HG02885 (cell line): ENCODE data around the gene SUPT3H.
"Not testable (repeated sequence)": the region's sequence is repeated elsewhere in the genome, so short reads cannot be mapped to it uniquely, and the experiment has no call there.

ENCODE experiments used
- ATAC-seq: cut with Tn5 transposase; IDR thresholded peaks from one replicate; pipeline ENCODE4 v1.9.1; 2021; ENCODE audit warnings: mild to moderate bottlenecking; ENCODE audit not compliant: unreplicated experiment, poor library complexity

The SUPT3H gene

GRCh38 chr6:45327956-45328522 is 49.7 kb downstream of the SUPT3H start, which contains the start of gene RUNX2:
TSS of gene RUNX2 (plus strand) at chr6:45328330. CDS start at chr6:45328727, 397 bp downstream.
- no peak for ATAC-seq

DNA sequence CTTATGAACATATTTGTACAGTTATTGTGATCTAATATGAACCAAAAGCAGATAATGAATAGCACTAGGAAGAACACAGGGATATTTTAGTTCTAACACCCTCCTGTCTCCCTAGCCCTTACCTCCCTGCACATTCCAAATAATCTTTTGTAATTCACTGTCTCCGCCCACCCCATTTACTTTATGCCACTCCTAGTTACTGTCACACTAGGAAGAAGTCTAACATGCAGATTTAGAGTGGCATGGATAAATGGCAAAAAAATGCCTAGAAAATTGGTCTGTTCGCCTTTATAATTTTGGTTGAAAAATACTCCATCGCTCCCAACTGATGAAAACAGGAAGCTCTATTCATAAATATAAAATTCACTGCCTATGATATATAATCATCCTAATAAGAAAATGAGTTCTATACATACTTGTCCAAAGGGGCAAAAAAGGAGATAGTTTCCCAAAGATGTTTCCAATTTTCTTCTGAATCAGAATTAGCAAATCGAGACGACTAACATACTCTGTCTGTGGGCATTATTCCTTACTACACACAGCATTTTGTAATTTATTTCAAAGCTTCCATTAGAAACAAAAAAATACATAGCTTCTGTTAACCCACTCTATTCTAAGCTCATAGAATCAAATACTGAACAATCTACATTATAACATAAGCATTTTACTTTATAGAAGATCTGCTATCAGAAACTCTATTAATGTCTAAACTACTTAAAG is 50.9 kb downstream of the SUPT3H start:
- ATAC-seq = no peak

DNA sequence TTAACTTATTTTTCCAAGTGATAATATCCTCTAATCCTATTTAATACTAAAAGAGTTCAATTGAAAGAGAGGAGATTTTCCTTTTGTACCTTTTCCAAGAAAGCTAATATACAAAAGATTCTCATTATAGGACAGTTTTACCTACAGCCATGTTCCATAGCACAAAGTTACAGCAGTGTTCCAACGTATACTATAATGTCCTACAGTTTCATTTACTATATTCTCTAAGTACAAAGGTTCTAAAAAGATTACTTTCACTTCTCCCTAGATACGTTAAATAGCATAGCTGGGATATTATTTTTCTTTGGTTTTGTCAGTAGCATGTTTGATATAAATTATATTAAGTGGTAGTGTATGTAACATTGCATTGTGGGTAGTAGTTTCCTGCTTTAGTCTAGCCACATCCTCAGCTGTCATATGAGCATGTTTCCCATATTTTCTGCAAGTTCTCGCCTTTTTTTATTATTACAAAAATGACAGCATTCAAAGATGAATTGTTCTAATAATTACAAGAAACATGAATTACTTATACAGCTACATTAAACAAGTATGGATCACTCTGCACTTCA is 54.0 kb downstream of the SUPT3H start:
- ATAC-seq = no peak

GRCh38 chr6:45320349-45320748 is 57.4 kb downstream of the SUPT3H start:
- ATAC-seq = no peak

- ATAC-seq = no peak
Observed at GRCh38 chr6:45314146-45314545, 63.6 kb downstream of the SUPT3H start.

- no peak for ATAC-seq
Observed at GRCh38 chr6:45310118-45310788, 67.5 kb downstream of the SUPT3H start.

DNA sequence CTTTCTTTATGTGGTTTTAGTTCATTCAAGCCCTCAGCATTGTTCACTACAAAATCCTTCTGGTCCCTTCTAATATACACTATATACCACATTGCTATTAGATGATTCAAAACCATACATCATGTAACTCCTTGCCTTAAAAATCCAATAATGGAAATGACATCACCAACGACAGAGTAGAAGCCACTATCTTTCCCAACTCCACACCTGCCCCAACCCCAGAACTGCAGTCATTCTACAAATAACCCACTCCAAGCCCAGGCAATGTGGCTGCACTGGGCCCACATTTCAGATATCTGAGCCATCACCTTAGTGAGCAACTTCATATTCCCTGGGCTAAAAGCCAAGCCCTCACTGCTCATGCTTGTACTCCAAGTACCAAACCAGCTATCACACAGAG is 72.2 kb downstream of the SUPT3H start:
- no peak for ATAC-seq

DNA sequence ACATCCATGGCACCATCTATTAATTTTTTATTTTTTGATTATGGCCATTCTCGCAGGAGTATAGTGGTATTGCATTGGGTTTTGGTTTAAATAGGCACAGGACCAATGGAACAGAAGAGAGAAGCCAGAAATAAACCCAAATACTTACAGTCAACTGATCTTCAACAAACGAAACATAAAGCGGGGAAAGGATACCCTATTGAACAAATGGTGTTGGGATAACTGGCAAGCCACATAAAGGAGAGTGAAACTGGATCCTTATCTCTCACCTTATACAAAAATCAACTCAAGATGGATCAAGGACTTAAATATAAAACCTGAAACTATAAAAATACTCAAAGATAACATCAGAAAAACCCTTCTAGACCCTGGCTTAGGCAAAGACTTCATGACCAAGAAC is 74.9 kb downstream of the SUPT3H start:
- no peak for ATAC-seq

- no peak for ATAC-seq
Observed at GRCh38 chr6:45301348-45302142, 76.2 kb downstream of the SUPT3H start.

- no peak for ATAC-seq
Observed at GRCh38 chr6:45300736-45301135, 77.0 kb downstream of the SUPT3H start.

- ATAC-seq = no peak
Observed at GRCh38 chr6:45299096-45299581, 78.6 kb downstream of the SUPT3H start.

DNA sequence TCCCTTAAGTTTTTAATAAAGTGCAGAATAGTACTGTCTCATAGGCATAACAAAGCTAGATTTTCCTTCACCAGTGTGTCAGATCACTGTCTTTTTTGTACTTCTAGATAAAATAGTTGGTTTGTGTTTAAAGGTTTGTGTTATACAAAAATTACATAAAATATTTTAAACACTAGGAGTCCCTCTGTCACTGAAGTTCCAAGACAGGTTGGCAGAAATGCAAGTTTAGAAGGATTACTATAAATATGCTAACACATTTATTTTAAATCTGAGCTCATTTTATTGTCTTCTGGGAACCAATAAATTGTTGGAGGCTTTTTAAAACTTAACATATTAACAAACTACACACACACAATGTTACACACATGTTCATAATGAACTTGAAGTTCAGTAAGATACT is 80.4 kb downstream of the SUPT3H start:
- no peak for ATAC-seq

- not testable (repeated sequence) for ATAC-seq
Observed at GRCh38 chr6:45294065-45294701, 83.6 kb downstream of the SUPT3H start.

DNA sequence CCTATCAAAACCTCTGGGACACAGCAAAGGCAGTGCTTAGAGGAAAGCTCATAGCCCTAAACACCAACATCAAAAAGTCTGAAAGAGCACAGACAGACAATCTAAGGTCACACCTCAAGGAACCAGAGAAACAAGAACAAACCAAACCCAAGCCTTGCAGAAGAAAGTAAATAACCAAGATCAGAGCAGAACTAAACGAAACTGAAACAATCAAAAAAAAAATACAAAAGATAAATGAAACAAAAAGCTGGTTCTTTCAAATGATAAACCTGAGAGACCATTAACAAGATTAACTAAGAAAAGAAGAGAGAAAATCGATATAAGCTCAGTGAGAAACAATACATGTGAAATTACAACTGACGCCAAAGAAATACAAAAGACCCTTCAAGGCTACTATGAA is 84.4 kb downstream of the SUPT3H start:
- ATAC-seq = no peak

- no peak for ATAC-seq
Observed at GRCh38 chr6:45289751-45290514, 87.8 kb downstream of the SUPT3H start.

DNA sequence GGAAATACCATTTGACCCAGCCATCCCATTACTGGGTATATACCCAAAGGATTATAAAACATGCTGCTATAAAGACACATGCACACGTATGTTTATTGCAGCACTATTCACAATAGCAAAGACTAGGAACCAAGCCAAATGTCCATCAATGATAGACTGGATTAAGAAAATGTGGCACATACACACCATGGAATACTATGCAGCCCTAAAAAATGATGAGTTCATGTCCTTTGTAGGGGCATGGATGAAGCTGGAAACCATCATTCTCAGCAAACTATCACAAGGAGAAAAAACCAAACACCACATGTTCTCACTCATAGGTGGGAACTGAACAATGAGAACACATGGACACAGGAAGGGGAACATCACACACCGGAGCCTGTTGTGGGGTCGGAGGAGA is 91.0 kb downstream of the SUPT3H start:
- not testable (repeated sequence) for ATAC-seq

DNA sequence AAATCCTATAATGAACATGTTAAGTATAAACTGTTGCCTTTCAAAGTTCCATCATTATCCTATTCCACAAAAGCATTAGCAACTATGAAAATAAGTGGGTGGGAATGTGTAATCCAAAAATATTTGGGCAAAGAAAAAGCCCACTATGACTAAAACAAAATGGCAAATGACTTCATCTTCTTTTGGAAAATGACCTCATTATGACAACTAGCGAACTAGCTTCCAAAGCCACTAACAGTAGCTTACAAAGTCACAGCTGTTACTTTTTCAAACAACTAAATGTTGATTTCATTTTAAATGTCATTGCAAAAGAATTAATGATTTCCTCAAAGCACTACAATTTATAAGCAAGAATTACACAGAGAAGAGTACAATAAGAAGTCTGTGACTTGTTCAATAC is 99.4 kb downstream of the SUPT3H start:
- ATAC-seq = no peak

DNA sequence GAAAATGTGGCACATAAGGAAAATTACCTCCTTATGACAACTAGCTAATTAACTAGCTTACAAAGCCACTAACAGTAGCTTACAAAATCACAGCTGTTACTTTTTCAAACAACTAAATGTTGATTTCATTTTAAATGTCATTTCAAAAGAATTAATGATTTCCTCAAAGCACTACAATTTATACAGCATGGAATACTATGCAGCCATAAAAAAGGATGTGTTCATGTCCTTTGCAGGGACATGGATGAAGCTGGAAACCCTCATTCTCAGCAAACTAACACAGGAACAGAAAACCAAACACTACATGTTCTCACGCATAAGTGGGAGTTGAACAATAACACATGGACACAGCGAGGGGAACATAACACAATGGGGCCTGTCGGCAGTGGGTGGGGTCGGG is 100.0 kb downstream of the SUPT3H start:
- ATAC-seq = not testable (repeated sequence)

DNA sequence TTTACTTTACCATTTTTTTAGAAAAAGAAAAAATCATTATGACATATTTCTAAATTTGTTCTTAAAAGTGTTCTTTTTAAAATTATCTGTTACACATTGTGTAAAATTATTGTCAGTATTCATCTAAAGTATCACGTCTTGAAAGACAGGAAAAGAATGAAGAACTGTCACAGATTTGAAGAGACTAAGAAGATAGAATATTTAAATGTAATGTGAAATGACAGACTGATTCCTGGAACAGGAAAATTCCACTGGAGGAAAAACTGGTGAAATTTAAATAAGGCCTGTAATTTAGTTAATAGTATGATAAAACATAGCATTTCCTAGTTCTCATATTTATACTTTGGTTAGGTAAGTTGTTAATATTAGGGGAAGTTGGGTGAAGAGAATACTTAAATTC is 102.4 kb downstream of the SUPT3H start:
- no peak for ATAC-seq
